Kidney epithelial cell (primary cell): ENCODE data around the gene CREB5. TPM values are rescaled to one million over a fixed set of nuclear protein-coding genes. Genes with fewer than 3 reads are reported as not detected.

Experiments
- DNase-seq: peaks from one replicate; pipeline ENCODE4 v3.0.0-alpha.2; 2010; ENCODE audit warnings: low read depth
- H3K27me3 ChIP-seq: 2 replicates; pipeline ENCODE4 v1.6.0; 2011; ENCODE audit warnings: low read length; ENCODE audit not compliant: control insufficient read depth, insufficient read depth
- H3K36me3 ChIP-seq: 2 replicates; pipeline ENCODE4 v1.5.1; 2011; ENCODE audit warnings: low read length; ENCODE audit not compliant: control insufficient read depth, insufficient read depth
- H3K4me3 ChIP-seq: 2 replicates; pipeline ENCODE4 v1.5.1; 2011; ENCODE audit warnings: low read depth, mild to moderate bottlenecking, control low read depth, low read length
- CTCF ChIP-seq: IDR thresholded peaks from 2 replicates; pipeline ENCODE4 v1.5.1; 2011; ENCODE audit warnings: mild to moderate bottlenecking, moderate library complexity, low read length, control low read depth, inconsistent platforms; ENCODE audit not compliant: insufficient read depth, poor library complexity, severe bottlenecking
- total RNA-seq: library from RNA; depleted of rRNA; stranded (reverse); fragments of >200 nt; gene quantifications from 2 replicates; pipeline ENCODE4 v1.2.3, GENCODE V29; 2015

Gene CREB5
- total RNA-seq, 1 donor from 2014 or later: 27.9 TPM

DNA sequence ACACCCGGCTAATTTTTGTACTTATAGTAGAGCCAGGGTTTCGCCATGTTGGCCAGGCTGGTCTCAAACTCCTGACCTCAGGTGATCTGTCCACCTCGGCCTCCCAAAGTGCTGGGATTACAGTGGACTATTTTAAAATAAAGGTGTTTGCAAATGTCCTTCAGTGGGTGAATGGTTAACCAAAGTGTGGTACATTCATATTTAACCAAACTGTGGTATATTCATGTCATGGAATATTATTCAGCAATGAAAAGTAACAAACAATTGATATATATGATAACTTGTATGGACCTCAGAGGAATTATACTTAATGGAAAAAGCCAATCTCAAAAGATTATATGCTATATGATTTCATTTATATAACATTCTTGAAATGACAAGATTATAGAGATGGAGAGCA, 190.0 kb downstream of the CREB5 start:
- no peak for TF ChIP-seq CTCF
- Histone ChIP-seq H3K4me3 (no peak overlapping the region), H3K27me3 (no peaks in the 10 kb centered on the region), H3K36me3 (no peaks in the 10 kb centered on the region)
- no peak for DNase-seq

DNA sequence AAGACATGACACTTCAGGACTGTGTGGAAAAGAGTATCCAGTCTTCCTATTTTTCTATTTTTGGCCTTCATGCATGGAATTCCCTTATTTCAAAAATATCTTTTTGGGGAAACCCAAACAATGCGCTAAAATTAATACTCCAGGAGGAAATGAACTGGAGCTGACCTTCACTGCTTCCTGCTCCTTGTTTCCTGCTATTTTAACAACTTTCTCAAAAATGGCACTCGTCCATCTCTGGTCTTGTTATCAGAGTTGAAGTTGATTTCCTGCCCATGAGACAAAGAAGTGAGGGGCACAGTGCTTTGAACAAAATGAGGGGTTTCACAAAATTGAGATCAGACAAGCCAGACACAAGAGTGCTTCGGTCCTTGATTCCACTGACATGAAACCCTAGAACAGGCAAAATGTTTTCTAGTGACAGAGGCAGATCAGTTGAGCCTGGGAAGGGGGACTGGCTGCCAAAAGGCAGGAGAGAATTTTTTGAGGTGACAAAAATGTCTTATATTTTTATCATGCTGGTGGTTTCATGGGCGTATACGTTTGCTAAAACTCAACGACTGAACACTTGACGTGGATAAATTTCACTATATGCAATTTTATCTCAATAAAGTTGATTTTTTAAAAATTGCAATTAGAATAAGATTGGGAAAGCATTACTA, 193.2 kb downstream of the CREB5 start:
- Histone ChIP-seq H3K27me3 (no peaks in the 10 kb centered on the region), H3K36me3 (no peaks in the 10 kb centered on the region), H3K4me3 (no peak overlapping the region)
- DNase-seq: no peak
- no peak for TF ChIP-seq CTCF

GRCh38 chr7:28606421-28606820, 194.1 kb downstream of the CREB5 start:
- H3K36me3 ChIP-seq: no peaks in the 10 kb centered on the region
- no peak for TF ChIP-seq CTCF
- no peak for DNase-seq

DNA sequence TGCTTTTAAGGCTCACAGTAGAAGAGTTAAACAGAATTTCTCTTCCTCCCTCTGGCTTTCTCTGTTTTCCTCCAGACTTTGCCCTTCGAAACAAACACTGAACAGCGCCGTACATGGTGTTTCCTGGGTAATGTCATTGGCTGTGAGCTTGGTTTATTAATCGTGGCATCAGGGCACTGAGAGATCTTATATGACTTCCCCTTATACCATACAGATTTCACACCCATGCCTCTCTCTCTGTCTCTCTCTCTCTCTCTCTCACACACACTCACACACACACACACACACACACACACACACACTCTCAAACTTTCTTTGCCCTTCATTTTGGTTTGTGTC, 195.5 kb downstream of the CREB5 start:
- TF ChIP-seq CTCF: no peak
- no peaks in the 10 kb centered on the region for H3K27me3 ChIP-seq
- H3K36me3 ChIP-seq: no peaks in the 10 kb centered on the region
- H3K4me3 ChIP-seq: no peak overlapping the region
- DNase-seq: no peak

More at GRCh38 chr7:28606421-28606820, 194.1 kb downstream of the CREB5 start:
- H3K4me3 ChIP-seq: no peak overlapping the region
- no peaks in the 10 kb centered on the region for H3K27me3 ChIP-seq

DNA sequence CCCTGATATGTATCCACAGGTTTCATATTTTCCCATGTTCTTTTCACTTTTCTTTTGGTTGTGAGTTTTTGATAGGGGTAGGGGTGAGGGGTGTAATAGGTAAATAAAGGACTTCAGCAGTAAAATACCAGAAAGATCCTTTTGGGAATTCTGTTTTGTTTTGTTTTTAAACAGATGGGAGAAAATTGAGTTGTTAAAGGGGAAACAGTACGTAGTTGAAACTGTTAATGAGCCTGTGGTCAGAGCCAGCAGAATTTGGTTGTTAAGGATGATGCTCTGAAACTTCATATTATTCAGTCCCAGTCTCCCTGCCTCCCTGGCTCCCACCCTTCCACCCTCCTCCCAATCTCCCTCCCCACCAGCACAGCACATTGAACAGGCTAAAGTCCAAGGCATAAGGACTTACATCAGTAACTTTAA, 195.9 kb downstream of the CREB5 start:
- H3K36me3 ChIP-seq: no peaks in the 10 kb centered on the region
- no peak for TF ChIP-seq CTCF
- DNase-seq: no peak
- H3K4me3 ChIP-seq: no peak overlapping the region
- no peaks in the 10 kb centered on the region for H3K27me3 ChIP-seq

- no peak for DNase-seq
- Histone ChIP-seq H3K27me3 (no peaks in the 10 kb centered on the region), H3K36me3 (no peaks in the 10 kb centered on the region), H3K4me3 (no peak overlapping the region)
- TF ChIP-seq CTCF: no peak
Measured at GRCh38 chr7:28608731-28609130, 196.4 kb downstream of the CREB5 start.
